Colon (tissue), 2 donors: Measurements from ENCODE around the gene SIM1.

Experiments
- FAIRE-seq: peaks from 2 replicates; lab custom pipeline; 2012; peaks lifted over from hg19 to GRCh38; lab: Jason Lieb, UNC
- donor health status: control.
- donor health status: control.

SIM1 gene

GRCh38 chr6:100464903-100465700, at the start of gene SIM1:
TSS of gene SIM1 (minus strand) at chr6:100464921. CDS start at chr6:100463468, 1,453 bp downstream.
- FAIRE-seq = no peak

GRCh38 chr6:100512203-100512862, 47.6 kb upstream of the SIM1 start:
- no peak for FAIRE-seq

DNA sequence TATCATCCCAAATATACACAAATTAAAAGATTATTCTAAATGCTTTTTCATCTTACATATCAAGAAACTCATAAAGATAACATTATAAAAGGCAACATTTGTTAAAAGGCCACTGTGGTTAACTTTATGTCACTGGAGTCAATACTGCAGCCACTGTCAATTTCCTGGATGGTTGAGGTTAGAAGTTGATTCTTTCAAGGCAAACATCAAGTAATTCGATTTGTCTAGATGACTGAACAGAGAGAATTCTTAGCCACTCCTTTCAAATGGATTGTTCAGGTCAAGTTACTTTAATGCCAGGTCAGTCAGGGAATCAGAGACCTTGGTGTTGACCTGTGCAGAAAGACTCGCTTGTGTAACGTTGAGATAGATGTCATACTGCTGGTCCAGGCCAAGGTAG, 44.4 kb upstream of the SIM1 start:
- no peak for FAIRE-seq

DNA sequence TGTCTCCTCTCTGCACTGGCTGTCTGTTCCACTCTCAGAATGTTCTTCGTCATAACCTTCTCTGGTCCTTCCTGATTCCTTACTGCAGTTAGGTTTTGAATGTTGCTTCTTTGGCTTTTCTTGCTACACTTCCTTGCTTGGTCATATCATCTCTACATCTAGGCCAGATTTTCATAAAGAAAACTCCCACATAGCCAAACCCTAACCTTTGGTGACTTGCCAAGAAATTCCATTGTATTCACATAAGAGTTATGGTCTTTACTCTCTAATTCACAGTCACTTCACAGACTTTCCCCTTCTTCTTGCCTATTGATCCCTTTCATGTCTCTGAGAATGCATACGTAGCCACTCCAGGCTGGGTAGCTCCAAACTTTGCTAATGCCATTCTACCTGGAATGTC, 41.9 kb upstream of the SIM1 start:
- no peak for FAIRE-seq

DNA sequence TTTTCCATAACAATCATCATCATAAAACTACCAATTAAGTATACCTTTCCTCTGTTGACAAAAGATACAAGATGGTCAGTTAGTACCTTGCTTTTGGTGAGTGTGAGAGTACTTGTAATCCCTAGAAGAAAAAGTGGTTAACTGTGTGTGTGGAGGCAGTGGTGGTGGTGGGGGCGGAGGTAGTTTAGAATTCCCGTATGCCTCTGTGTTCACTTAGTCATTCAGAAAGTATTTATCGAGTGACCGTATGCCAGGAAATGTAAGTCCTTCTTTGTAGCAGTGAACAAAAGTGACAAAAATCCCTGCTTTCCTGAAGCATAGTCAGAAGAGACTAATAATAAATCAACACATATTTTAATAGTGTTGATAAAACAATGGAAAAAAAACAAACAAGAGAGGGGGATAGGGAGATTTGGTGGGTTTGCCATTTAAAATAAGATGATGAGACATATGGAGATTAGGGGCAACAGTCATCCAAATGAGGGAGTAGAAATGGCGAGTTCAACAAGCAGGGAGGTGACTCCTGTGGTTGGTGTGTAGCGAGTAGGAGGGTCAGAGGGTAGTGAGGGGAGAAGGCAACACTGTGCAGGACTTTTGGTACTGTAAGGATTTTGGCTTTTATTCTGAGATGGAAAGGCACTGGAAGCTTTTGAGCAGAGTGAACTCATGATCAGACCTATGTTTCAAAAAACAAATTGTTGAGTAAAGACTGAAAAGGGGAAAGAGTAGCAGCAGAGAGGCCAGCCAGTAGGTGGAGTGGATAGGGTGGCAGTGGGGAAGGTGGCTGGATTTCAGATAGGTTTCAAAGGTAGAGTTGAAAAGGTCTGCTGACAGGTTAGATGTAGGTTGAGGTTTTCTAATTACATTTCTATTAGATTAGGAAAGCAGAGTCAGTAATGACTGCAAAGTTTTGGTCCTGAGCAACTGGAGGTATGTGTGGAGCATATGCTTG, 40.3 kb upstream of the SIM1 start:
- no peak for FAIRE-seq

GRCh38 chr6:100503043-100503705, 38.5 kb upstream of the SIM1 start:
- no peak for FAIRE-seq

DNA sequence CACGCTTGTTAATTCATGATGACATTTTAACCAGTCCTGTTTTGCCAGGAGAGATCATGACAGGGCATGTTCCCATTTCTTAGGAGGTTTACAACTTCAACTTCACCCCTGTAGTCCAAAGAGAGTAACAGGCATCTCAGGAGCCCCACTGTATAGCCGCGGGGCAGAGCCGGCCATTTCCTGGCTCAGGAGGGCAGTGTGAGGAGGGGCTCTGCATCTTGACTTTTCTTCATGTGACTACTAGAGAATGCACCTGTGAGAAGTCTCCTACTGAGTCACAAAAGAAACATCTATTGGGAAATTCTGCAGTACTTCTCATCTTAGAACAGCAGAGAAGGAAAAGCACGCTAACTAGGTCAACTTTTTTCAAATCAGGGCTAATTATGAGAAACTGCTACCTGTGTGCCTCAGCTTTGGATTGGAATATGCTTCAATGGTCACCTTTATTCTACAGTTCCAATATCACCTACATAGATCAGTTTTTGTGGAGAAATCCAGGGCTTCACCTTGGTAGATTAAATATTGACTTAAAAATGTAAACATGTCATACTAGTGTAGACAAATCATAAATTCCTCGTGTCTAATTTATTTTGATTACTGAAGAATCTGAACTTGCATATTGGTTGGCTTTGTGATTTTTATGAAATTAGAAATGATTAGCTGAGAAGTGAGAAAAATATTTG, 28.6 kb upstream of the SIM1 start:
- no peak for FAIRE-seq

GRCh38 chr6:100491952-100492670, 27.4 kb upstream of the SIM1 start:
- FAIRE-seq = no peak

- FAIRE-seq = no peak
These were observed 25.3 kb upstream of the SIM1 start for GRCh38 chr6:100490065-100490464.

DNA sequence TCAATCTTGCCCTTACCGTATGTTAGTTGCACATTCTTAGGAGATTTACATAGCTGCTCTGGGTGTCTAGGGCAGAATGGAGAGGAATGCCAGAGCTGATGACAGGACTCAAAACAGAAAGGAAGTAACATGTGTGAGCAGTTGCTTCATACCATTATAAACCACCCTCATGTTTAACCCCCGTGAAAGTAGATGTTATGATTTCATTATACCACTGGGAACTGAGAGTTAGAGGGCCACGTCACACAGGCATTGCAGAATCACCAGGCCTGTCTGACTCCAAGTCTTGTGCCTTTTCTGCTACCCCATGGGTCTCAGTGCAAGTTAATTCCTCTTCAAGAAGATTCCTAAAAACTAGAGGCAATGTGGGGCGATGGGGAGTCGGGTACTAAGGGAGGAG, 23.5 kb upstream of the SIM1 start:
- no peak for FAIRE-seq

GRCh38 chr6:100487638-100488037, 22.9 kb upstream of the SIM1 start:
- FAIRE-seq = no peak

GRCh38 chr6:100485268-100485667, 20.5 kb upstream of the SIM1 start:
- FAIRE-seq = no peak

- no peak for FAIRE-seq
These were observed 19.8 kb upstream of the SIM1 start for GRCh38 chr6:100484474-100484873.

- FAIRE-seq = no peak
These were observed 18.0 kb upstream of the SIM1 start for GRCh38 chr6:100482698-100483097.

GRCh38 chr6:100479179-100480035, 14.7 kb upstream of the SIM1 start:
- no peak for FAIRE-seq

- no peak for FAIRE-seq
These were observed 11.0 kb upstream of the SIM1 start for GRCh38 chr6:100475554-100476320.

DNA sequence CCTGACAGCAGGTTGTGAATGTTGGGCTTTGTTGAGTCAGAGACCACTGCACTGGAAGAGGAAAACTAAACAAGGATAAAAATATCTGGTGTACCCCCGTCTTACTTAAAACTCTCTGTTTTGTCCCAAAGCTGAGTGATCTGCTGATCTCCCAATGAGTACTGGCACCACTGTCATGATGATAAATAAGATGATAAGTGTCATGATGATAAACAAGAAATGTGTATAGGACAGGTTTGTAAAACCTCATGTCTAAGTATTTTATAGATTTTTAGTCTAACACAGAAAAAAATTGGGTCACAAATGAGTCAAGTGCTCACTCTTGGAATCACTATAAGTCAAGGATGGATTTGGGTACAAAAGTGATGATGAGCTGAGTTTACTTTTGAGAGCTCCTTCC, 8.5 kb upstream of the SIM1 start:
- FAIRE-seq = no peak

DNA sequence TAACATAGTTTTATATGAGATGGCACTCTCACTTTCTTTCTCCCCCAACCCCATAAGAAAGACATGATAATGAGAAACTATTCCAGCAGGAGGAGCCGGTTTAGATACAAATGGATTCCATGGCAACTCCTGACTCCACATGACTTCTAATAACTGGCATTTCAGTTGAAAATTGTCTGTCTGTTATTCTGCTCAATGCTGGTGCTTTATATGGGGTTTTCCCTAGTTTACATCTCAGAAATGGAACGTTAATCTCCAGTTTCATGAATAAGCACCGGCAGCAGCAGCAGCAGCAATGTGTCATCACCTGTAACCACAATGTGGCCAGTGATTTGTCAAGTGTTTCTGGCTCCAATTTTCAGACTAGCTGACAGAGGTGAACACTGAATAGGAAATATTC, 8.0 kb upstream of the SIM1 start:
- no peak for FAIRE-seq
